Measurements from ENCODE around the gene NFKBIA. TPM values are rescaled to one million over a fixed set of nuclear protein-coding genes. Genes with fewer than 3 reads are reported as not detected.
"Not testable (repeated sequence)": the region's sequence is repeated elsewhere in the genome, so short reads cannot be mapped to it uniquely, and the experiment has no call there.

The NFKBIA gene
- total RNA-seq, 1 experiment from 2014 or later: 99.4 TPM

- intact Hi-C loops (cut with micrococcal nuclease; ENCODE audit: unreplicated experiment) (no loop called here), in situ Hi-C loops (cut with HindIII; ENCODE audit: low pct_unique_long_range_greater_than_20kb, low sequenced_read_pairs) (no loop called here)
- no peak for ATAC-seq
- H3K4me3 ChIP-seq (ENCODE audit: low read depth in 2 of 2, low read length in 2 of 2): no peak overlapping the region
- no peaks in the 10 kb centered on the region for H3K36me3 ChIP-seq (ENCODE audit: control insufficient read depth, insufficient read depth, low read length)
- no TSS peak for BruUV-seq (replicated peaks)
- ChIA-PET CTCF (interaction anchor here (0.6 to 1.4 kb wide), 8 partner anchors 10 to 284 kb away, joined by 3 to 10 read pairs (median 4); no protein-coding TSS in a partner anchor), POLR2A (no interaction called here)
- H3K27me3 ChIP-seq (ENCODE audit: control insufficient read depth, insufficient read depth, low read length): no peaks in the 10 kb centered on the region
- TF ChIP-seq CTCF (IDR thresholded peaks at IDR 0.05) (peak; percentile 79), REST (IDR thresholded peaks at IDR 0.05; ENCODE audit: insufficient read depth in 1 of 2, low read depth in 2 of 2, low read length in 1 of 2) (no peak)
- H3K4me1 ChIP-seq (ENCODE audit: control insufficient read depth, insufficient read depth, low read length): no peaks in the 10 kb centered on the region
- no peaks in the 10 kb centered on the region for H3K9me3 ChIP-seq (ENCODE audit: control insufficient read depth, insufficient read depth, low read depth, low read length)
- DNase-seq (ENCODE audit: low read depth, low spot score): no peak
- no peak overlapping the region for H3K27ac ChIP-seq (ENCODE audit: low read length)
Measured at GRCh38 chr14:35438910-35439713, 34.6 kb upstream of the NFKBIA start.

GRCh38 chr14:35438492-35438891, 33.9 kb upstream of the NFKBIA start:
- H3K27ac ChIP-seq (ENCODE audit: low read length); DNase-seq (ENCODE audit: low read depth, low spot score); H3K4me3 ChIP-seq (ENCODE audit: low read depth in 2 of 2, low read length in 2 of 2); H3K4me1 ChIP-seq (ENCODE audit: control insufficient read depth, insufficient read depth, low read length); H3K9me3 ChIP-seq (ENCODE audit: control insufficient read depth, insufficient read depth, low read depth, low read length); H3K36me3 ChIP-seq (ENCODE audit: control insufficient read depth, insufficient read depth, low read length); intact Hi-C loops (cut with micrococcal nuclease; ENCODE audit: unreplicated experiment); H3K27me3 ChIP-seq (ENCODE audit: control insufficient read depth, insufficient read depth, low read length); in situ Hi-C loops (cut with HindIII; ENCODE audit: low pct_unique_long_range_greater_than_20kb, low sequenced_read_pairs); BruUV-seq (replicated peaks); ATAC-seq; POLR2A ChIA-PET: not testable (repeated sequence)
- CTCF ChIA-PET: interaction anchor here (0.6 to 1.4 kb wide), 5 partner anchors 9 to 249 kb away, joined by 3 to 10 read pairs (median 4); no protein-coding TSS in a partner anchor

GRCh38 chr14:35435177-35435576, 30.6 kb upstream of the NFKBIA start:
- no peak for DNase-seq (ENCODE audit: low read depth, low spot score)
- intact Hi-C loops (cut with micrococcal nuclease; ENCODE audit: unreplicated experiment): no loop called here

More at GRCh38 chr14:35435177-35435576, 30.6 kb upstream of the NFKBIA start:
- no peaks in the 10 kb centered on the region for H3K9me3 ChIP-seq (ENCODE audit: control insufficient read depth, insufficient read depth, low read depth, low read length)
- no TSS peak for BruUV-seq (replicated peaks)
- H3K27ac ChIP-seq (ENCODE audit: low read length): no peak overlapping the region
- peaks cover 2% of the 10 kb centered on the region; the same call in 1 of the 2 replicates for H3K4me1 ChIP-seq (ENCODE audit: control insufficient read depth, insufficient read depth, low read length)
- no peak for ATAC-seq
- H3K36me3 ChIP-seq (ENCODE audit: control insufficient read depth, insufficient read depth, low read length): no peaks in the 10 kb centered on the region
- H3K4me3 ChIP-seq (ENCODE audit: low read depth in 2 of 2, low read length in 2 of 2): no peak overlapping the region
- H3K27me3 ChIP-seq (ENCODE audit: control insufficient read depth, insufficient read depth, low read length): no peaks in the 10 kb centered on the region
- ChIA-PET POLR2A (no interaction called here), CTCF (no interaction called here)
- in situ Hi-C loops (cut with HindIII; ENCODE audit: low pct_unique_long_range_greater_than_20kb, low sequenced_read_pairs): no loop called here
- TF ChIP-seq POLR2AphosphoS5 (IDR thresholded peaks at IDR 0.05; ENCODE audit: low read depth, low read length) (no peak), TCF7L2 (IDR thresholded peaks at IDR 0.05; ENCODE audit: low read depth, low read length) (no peak), SIN3A (IDR thresholded peaks at IDR 0.05; ENCODE audit: borderline replicate concordance, insufficient read depth, low read depth, low read length) (no peak), CTCF (IDR thresholded peaks at IDR 0.05) (no peak), REST (IDR thresholded peaks at IDR 0.05; ENCODE audit: insufficient read depth in 1 of 2, low read depth in 2 of 2, low read length in 1 of 2) (no peak)

Data from Panc1 (cell line).